ENCODE data around the gene DCBLD2. TPM values are rescaled to one million over a fixed set of nuclear protein-coding genes. Genes with fewer than 3 reads are reported as not detected.
"Not testable (repeated sequence)": the region's sequence is repeated elsewhere in the genome, so short reads cannot be mapped to it uniquely, and the experiment has no call there.

DCBLD2 gene
- polyA plus RNA-seq, 2 donors = 2.5 to 3.0 TPM

DNA sequence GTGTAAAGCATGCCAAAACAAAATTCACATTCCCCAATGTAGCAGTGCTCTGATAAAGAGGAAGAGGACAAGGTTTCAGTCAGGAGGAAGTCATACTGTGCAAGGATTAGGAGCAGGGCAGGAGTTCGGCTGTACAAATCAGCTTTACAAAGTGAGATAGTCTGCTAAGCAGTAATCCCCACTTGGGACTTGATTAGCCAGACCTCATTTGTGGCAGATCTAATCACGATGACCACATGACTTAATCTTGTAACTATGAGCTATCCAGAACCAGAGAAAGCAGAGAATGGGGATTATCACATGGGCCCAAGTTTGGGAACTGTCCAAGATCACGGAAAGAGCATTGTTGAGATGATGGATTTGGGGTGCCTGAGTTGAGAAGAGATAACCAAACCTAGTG is 7.8 kb downstream of the DCBLD2 start:
- WGBS, 2 donors = 41 to 48% methylated on average over 3 of the region's 3 CpGs
- H3K27me3 ChIP-seq (ENCODE audit: control insufficient read depth in 1 of 2, insufficient read depth in 2 of 2, low read length in 2 of 2) = no peaks in the 10 kb centered on the region
- no peaks in the 10 kb centered on the region for H3K9me3 ChIP-seq (ENCODE audit: control insufficient read depth in 2 of 2, insufficient read depth in 1 of 2, low read depth in 1 of 2, low read length in 1 of 2)
- H3K36me3 ChIP-seq (ENCODE audit: control insufficient read depth in 2 of 2, insufficient read depth in 2 of 2, low read length in 1 of 2) = no peaks in the 10 kb centered on the region
- no peak overlapping the region for H3K27ac ChIP-seq (ENCODE audit: low read depth in 2 of 2, low read length in 1 of 2)
- H3K4me1 ChIP-seq (ENCODE audit: control insufficient read depth in 2 of 2, insufficient read depth in 2 of 2, low read length in 1 of 2) = no peaks in the 10 kb centered on the region
- no peak overlapping the region for H3K4me3 ChIP-seq (ENCODE audit: low read depth in 1 of 2, low read length in 2 of 2)

DNA sequence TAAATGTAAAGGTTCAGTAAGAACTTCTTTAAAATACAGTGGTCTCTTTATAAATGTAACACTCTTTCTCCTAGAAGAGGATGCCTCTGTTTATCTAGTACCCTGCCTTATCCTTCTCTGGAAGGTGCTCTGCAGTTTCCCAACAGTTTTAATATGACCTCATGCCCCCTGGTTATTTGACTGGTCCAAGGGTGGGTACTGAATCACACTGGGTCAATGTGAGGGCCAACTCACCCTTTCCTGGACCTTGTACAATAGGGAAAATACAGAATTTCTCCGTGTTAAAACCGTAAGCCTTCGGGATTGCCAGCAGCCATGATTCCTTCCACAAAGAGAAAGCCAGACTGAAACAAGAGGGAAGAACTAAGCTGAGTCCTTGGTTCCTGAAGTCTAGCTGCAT is 9.2 kb downstream of the DCBLD2 start:
- H3K9me3 ChIP-seq (ENCODE audit: control insufficient read depth in 2 of 2, insufficient read depth in 1 of 2, low read depth in 1 of 2, low read length in 1 of 2) = no peaks in the 10 kb centered on the region
- no peaks in the 10 kb centered on the region for H3K27me3 ChIP-seq (ENCODE audit: control insufficient read depth in 1 of 2, insufficient read depth in 2 of 2, low read length in 2 of 2)
- WGBS, 2 donors = 92 to 93% methylated on average over 3 of the region's 3 CpGs
- H3K36me3 ChIP-seq (ENCODE audit: control insufficient read depth in 2 of 2, insufficient read depth in 2 of 2, low read length in 1 of 2) = no peaks in the 10 kb centered on the region
- no peaks in the 10 kb centered on the region for H3K4me1 ChIP-seq (ENCODE audit: control insufficient read depth in 2 of 2, insufficient read depth in 2 of 2, low read length in 1 of 2)
- no peak overlapping the region for H3K27ac ChIP-seq (ENCODE audit: low read depth in 2 of 2, low read length in 1 of 2)
- no peak overlapping the region for H3K4me3 ChIP-seq (ENCODE audit: low read depth in 1 of 2, low read length in 2 of 2)

DNA sequence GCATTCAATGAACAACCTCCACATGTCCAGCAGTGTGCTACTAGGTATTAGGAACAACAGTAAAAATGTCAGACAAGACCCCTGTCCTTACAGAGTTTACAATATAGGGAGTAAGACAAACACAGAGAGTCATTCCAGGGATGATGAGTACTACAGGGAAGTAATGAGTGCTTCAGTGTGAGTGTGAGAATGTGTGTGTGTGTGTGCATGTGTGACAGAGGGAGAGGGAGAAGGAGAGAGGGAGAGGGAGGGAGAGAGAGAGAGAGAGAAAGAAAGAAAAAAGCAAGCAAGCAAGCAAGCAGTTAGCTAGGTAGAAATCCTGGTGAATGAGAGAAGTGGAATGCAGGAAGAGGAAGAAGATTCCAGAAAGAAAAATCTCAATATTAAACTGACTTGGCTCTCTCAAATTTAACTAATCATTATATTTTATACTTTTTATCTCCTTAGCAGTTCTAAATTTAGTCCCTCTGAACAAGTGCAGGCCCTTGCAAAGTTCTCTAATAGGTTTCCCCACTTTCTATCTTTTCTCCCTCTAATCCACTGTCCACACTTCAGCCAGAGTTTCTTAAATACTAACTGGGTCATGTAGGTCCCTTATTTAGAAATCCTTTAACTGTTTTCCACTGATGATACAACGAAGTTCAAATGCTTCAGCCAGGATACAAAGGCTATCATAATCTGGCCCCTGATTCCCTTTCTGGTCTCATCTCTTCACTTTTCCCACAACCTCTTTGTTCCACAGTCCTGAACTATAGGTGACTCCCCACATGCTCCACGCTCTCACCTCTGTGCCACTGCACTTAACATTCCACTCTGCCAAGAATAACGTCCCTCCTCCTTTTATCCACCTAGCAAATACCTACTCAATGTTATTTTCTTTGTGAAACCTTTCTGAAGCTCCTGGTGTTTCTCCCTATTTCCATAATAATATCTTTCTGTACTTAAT is 10.3 kb downstream of the DCBLD2 start:
- Histone ChIP-seq H3K9me3 (ENCODE audit: control insufficient read depth in 2 of 2, insufficient read depth in 1 of 2, low read depth in 1 of 2, low read length in 1 of 2) (no peaks in the 10 kb centered on the region), H3K4me3 (ENCODE audit: low read depth in 1 of 2, low read length in 2 of 2) (no peak overlapping the region), H3K27me3 (ENCODE audit: control insufficient read depth in 1 of 2, insufficient read depth in 2 of 2, low read length in 2 of 2) (no peaks in the 10 kb centered on the region), H3K27ac (ENCODE audit: low read depth in 2 of 2, low read length in 1 of 2) (no peak overlapping the region), H3K36me3 (ENCODE audit: control insufficient read depth in 2 of 2, insufficient read depth in 2 of 2, low read length in 1 of 2) (no peaks in the 10 kb centered on the region), H3K4me1 (ENCODE audit: control insufficient read depth in 2 of 2, insufficient read depth in 2 of 2, low read length in 1 of 2) (no peaks in the 10 kb centered on the region)
- WGBS, 2 donors = 55 to 58% methylated on average over 3 of the region's 3 CpGs

DNA sequence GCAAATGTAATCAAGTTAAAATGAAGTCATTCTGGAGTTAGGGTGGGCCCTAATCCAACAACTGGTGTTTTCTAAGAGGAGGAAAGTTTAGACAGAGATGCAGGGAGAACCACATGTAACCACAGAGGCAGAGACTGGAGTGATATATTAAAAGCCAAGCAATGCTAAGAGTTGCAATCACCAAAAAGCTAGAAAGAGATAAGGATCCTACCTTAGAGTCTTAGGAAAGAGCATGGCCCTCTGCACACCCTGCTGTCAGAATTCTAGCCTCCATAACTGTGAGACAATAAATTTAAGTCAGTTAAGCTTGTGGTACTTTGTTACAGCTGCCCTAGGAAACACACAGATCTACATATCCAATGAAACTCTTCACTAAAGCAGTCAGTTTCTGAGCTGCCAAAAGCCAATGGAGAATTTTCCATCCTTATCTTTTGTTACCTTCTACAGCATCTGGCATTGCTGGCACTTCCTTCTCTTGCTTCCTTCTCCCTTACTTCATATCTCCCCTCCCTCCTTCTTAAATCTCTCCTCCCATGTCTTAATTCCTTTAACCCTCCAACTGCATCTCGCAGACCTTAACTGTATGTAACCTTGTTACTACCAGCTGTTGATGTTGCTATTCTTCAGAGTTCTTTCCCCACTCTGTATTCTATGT is 11.2 kb downstream of the DCBLD2 start:
- no peaks in the 10 kb centered on the region for H3K36me3 ChIP-seq (ENCODE audit: control insufficient read depth in 2 of 2, insufficient read depth in 2 of 2, low read length in 1 of 2)
- no peaks in the 10 kb centered on the region for H3K27me3 ChIP-seq (ENCODE audit: control insufficient read depth in 1 of 2, insufficient read depth in 2 of 2, low read length in 2 of 2)
- H3K9me3 ChIP-seq (ENCODE audit: control insufficient read depth in 2 of 2, insufficient read depth in 1 of 2, low read depth in 1 of 2, low read length in 1 of 2) = no peaks in the 10 kb centered on the region
- no peak overlapping the region for H3K4me3 ChIP-seq (ENCODE audit: low read depth in 1 of 2, low read length in 2 of 2)
- H3K4me1 ChIP-seq (ENCODE audit: control insufficient read depth in 2 of 2, insufficient read depth in 2 of 2, low read length in 1 of 2) = no peaks in the 10 kb centered on the region
- WGBS, 2 donors = 94% methylated on average over 1 of the region's 1 CpG
- H3K27ac ChIP-seq (ENCODE audit: low read depth in 2 of 2, low read length in 1 of 2) = no peak overlapping the region

DNA sequence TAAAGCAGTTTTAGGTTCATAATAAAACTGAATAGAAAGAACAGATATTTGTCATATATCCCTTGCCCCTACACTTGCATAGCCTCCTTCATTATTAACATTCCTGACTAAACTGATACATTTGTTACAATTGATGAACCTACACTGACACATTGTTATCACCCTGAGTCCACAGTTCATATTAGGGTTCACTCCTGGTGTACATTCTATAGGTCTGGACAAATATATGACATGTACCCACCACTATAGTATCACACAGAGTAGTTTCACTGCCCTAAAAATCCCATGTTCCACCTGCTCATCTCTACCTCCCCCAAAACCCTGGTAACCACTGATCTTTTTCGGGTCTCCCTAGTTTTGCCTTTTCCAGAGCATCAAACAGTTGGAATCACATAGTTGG is 13.8 kb downstream of the DCBLD2 start:
- Histone ChIP-seq H3K4me3 (ENCODE audit: low read depth in 1 of 2, low read length in 2 of 2) (no peak overlapping the region), H3K36me3 (ENCODE audit: control insufficient read depth in 2 of 2, insufficient read depth in 2 of 2, low read length in 1 of 2) (no peaks in the 10 kb centered on the region), H3K27me3 (ENCODE audit: control insufficient read depth in 1 of 2, insufficient read depth in 2 of 2, low read length in 2 of 2) (no peaks in the 10 kb centered on the region), H3K27ac (ENCODE audit: low read depth in 2 of 2, low read length in 1 of 2) (no peak overlapping the region), H3K9me3 (ENCODE audit: control insufficient read depth in 2 of 2, insufficient read depth in 1 of 2, low read depth in 1 of 2, low read length in 1 of 2) (no peaks in the 10 kb centered on the region), H3K4me1 (ENCODE audit: control insufficient read depth in 2 of 2, insufficient read depth in 2 of 2, low read length in 1 of 2) (no peaks in the 10 kb centered on the region)
- WGBS, 2 donors = 91% methylated on average over 1 of the region's 1 CpG

DNA sequence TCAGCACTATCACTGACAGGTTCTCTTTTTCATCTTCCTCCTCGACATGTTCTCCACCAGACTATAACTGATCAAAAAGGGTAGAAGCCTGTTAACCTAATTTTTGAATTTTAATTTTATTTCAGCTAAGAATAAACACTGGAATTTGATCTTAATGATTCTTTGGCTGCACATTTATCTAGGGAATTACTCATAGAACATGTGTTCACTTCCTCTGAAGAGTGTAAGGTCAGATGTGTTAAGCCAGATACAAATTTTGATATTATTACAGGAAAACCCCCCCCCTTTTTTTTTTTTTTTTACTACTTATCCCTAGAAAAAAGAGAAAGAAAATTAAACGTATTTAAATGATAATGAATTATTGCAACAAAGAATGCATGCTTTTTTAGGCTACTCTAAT is 15.0 kb downstream of the DCBLD2 start:
- H3K4me3 ChIP-seq (ENCODE audit: low read depth in 1 of 2, low read length in 2 of 2) = no peak overlapping the region
- no peaks in the 10 kb centered on the region for H3K27me3 ChIP-seq (ENCODE audit: control insufficient read depth in 1 of 2, insufficient read depth in 2 of 2, low read length in 2 of 2)
- no peaks in the 10 kb centered on the region for H3K4me1 ChIP-seq (ENCODE audit: control insufficient read depth in 2 of 2, insufficient read depth in 2 of 2, low read length in 1 of 2)
- H3K27ac ChIP-seq (ENCODE audit: low read depth in 2 of 2, low read length in 1 of 2) = no peak overlapping the region
- H3K36me3 ChIP-seq (ENCODE audit: control insufficient read depth in 2 of 2, insufficient read depth in 2 of 2, low read length in 1 of 2) = no peaks in the 10 kb centered on the region
- 59 to 64% methylated on average over 2 of the region's 2 CpGs for WGBS, 2 donors
- no peaks in the 10 kb centered on the region for H3K9me3 ChIP-seq (ENCODE audit: control insufficient read depth in 2 of 2, insufficient read depth in 1 of 2, low read depth in 1 of 2, low read length in 1 of 2)

DNA sequence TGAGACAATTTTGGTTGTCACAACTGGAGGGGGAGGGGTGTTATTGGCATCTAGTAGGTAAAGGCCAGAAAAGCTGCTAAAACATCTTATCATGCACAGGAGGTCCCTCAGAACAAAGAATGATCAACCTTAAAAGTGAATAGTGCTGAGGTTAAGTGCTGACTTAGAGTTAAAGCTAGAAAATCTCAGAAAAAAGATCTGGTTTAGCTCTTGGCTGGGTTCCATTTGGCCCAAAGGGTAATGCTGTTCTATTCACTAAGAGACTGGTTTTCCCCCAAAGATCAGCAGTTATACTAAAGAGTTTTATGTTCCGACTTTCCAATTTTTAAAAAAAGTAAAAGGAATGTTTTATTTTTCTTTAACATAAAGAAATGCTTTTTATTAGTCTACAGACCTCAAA is 15.6 kb downstream of the DCBLD2 start:
- no peak overlapping the region for H3K4me3 ChIP-seq (ENCODE audit: low read depth in 1 of 2, low read length in 2 of 2)
- H3K9me3 ChIP-seq (ENCODE audit: control insufficient read depth in 2 of 2, insufficient read depth in 1 of 2, low read depth in 1 of 2, low read length in 1 of 2) = no peaks in the 10 kb centered on the region
- H3K27ac ChIP-seq (ENCODE audit: low read depth in 2 of 2, low read length in 1 of 2) = no peak overlapping the region
- no peaks in the 10 kb centered on the region for H3K36me3 ChIP-seq (ENCODE audit: control insufficient read depth in 2 of 2, insufficient read depth in 2 of 2, low read length in 1 of 2)
- H3K4me1 ChIP-seq (ENCODE audit: control insufficient read depth in 2 of 2, insufficient read depth in 2 of 2, low read length in 1 of 2) = no peaks in the 10 kb centered on the region
- 44 to 57% methylated on average over 1 of the region's 1 CpG for WGBS, 2 donors
- H3K27me3 ChIP-seq (ENCODE audit: control insufficient read depth in 1 of 2, insufficient read depth in 2 of 2, low read length in 2 of 2) = no peaks in the 10 kb centered on the region

DNA sequence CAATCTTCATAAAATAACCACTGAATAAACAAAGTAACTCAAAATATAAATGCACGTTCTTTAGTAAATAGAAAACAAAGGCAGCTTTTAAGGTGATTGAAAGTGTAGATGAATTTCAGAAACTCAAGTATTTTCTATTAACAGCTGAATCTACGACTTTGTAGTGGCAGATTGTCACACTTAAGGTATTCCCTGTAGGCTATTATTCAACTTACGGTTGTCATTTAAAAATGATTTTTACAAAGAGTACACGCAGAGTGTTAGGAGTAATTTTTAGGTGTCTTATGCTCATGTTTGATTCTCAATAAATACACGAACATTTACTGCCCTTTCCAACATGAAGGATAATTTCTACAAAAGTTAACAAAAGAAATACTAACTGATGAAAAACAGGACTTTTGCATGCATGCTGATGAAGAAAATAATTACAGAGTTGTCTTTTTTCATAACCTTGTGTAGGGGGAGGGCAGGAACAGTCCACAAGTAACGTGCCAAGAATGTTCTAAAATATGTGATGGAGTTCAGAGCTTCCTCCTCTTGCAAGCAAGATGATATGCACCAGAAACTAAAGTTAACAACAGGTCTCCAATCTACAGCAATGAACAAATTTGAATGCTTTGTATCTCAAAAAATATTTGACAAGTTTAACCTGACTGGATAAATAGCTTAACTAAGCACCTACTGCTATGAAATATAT is 16.7 kb downstream of the DCBLD2 start:
- H3K9me3 ChIP-seq (ENCODE audit: control insufficient read depth in 2 of 2, insufficient read depth in 1 of 2, low read depth in 1 of 2, low read length in 1 of 2) = no peaks in the 10 kb centered on the region
- H3K4me3 ChIP-seq (ENCODE audit: low read depth in 1 of 2, low read length in 2 of 2) = no peak overlapping the region
- WGBS, 2 donors = 45 to 58% methylated on average over 6 of the region's 6 CpGs
- no peaks in the 10 kb centered on the region for H3K36me3 ChIP-seq (ENCODE audit: control insufficient read depth in 2 of 2, insufficient read depth in 2 of 2, low read length in 1 of 2)
- H3K27ac ChIP-seq (ENCODE audit: low read depth in 2 of 2, low read length in 1 of 2) = no peak overlapping the region
- H3K4me1 ChIP-seq (ENCODE audit: control insufficient read depth in 2 of 2, insufficient read depth in 2 of 2, low read length in 1 of 2) = no peaks in the 10 kb centered on the region
- H3K27me3 ChIP-seq (ENCODE audit: control insufficient read depth in 1 of 2, insufficient read depth in 2 of 2, low read length in 2 of 2) = no peaks in the 10 kb centered on the region

DNA sequence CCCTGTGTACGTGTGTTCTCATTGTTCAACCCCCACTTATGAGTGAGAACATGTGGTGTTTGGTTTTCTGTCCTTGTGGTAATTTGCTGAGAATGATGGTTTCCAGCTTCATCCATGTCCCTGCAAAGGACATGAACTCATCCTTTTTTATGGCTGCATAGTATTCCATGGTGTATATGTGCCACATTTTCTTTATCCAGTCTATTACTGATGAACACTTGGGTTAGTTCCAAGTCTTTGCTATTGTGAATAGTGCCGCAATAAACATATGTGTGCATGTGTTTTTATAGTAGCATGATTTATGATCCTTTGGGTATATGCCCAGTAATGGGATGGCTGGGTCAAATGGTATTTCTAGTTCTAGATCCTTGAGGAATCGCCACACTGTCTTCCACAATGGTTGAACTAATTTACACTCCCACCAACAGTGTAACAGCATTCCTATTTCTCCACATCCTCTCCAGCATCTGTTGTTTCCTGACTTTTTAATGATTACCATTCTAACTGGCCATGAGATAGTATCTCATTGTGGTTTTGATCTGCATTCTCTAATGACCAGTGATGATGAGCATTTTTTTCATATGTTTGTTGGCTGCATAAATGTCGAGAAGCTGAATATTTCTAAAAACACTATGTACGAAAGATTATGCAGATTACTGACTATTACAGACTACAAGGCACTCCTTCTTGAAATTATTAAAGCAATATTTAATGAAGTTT is 18.7 kb downstream of the DCBLD2 start:
- H3K27ac ChIP-seq (ENCODE audit: low read depth in 2 of 2, low read length in 1 of 2); H3K4me3 ChIP-seq (ENCODE audit: low read depth in 1 of 2, low read length in 2 of 2); H3K9me3 ChIP-seq (ENCODE audit: control insufficient read depth in 2 of 2, insufficient read depth in 1 of 2, low read depth in 1 of 2, low read length in 1 of 2); H3K36me3 ChIP-seq (ENCODE audit: control insufficient read depth in 2 of 2, insufficient read depth in 2 of 2, low read length in 1 of 2); H3K27me3 ChIP-seq (ENCODE audit: control insufficient read depth in 1 of 2, insufficient read depth in 2 of 2, low read length in 2 of 2); H3K4me1 ChIP-seq (ENCODE audit: control insufficient read depth in 2 of 2, insufficient read depth in 2 of 2, low read length in 1 of 2): not testable (repeated sequence)
- WGBS, 2 donors = 90 to 93% methylated on average over 4 to 5 of the region's 5 CpGs

Data from esophagus (tissue), 2 donors.